Measurements from ENCODE around the gene CYP19A1.

- TF ChIP-seq ESRRA (IDR thresholded peaks at IDR 0.05; ENCODE audit: low read length) = no peak
- TF ChIP-seq CTCF (IDR thresholded peaks at IDR 0.05 in 2 of 3, conservative IDR thresholded peaks at IDR 0.05 in 1 of 3; ENCODE audit: control insufficient read depth in 2 of 3, extremely low read depth in 1 of 3, insufficient read depth in 1 of 3, low read depth in 3 of 3, low read length in 3 of 3) = no peak
- TF ChIP-seq RELA (IDR thresholded peaks at IDR 0.05; ENCODE audit: borderline replicate concordance, partially characterized antibody) = no peak
- TF ChIP-seq POLR2A (IDR thresholded peaks at IDR 0.05; ENCODE audit: low read depth, low read length) = no peak
- no peak for TF ChIP-seq STAT3 (IDR thresholded peaks at IDR 0.05; ENCODE audit: low read depth, low read length)
These were observed 39.8 kb downstream of the CYP19A1 start for GRCh38 chr15:51298620-51299019.
